Measurements from ENCODE around the gene SPAG9. TPM values are rescaled to one million over a fixed set of nuclear protein-coding genes. Genes with fewer than 3 reads are reported as not detected.

SPAG9 gene
- total RNA-seq, 1 donor from 2014 or later: 116 TPM

DNA sequence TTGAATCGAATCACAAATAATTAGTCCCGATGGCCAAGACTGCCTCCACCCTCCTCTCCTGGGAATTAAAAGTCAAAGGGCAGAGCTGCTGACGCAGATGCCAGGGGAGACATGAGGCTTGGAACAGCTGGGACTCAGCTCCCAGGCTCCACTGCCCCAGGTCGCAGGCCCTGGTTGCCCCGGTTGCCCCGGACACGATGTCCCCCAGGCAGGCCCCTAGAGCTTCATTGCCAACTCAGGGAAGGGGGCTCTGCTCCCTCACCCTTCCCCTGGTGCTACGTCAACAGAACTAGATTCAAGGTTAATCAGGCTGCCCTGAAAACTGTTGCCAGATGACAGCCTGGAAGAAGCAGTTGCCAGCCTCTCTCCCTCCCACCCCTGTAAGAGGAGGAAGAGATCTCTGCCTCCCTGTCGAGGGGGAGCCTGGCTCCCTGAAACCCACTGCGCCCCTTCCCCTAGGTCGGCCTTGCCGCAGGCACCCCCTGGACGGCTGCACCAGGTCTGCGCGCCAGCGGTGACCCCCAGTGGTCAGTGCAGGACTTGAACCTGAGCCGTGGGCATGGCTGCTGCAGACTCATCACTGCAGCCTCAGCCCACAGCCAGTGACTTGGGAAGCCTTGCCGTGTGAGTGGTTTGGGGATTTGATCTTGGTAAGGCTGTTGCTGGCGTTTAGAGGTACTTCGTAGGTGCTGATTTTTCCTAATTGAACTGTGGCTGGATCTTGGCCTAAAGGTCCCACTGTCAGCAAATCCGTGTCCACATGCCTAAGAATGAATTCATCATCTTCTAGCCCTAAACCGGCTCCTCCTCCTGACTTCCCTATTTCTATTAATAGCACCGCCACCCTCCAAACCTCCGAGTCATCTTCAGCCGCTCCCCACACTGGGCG lies 170.4 kb downstream of the SPAG9 start:
- peak; percentile 82 for ATAC-seq
- peak; percentile 87 for DNase-seq
- TF ChIP-seq, protein P1, sequence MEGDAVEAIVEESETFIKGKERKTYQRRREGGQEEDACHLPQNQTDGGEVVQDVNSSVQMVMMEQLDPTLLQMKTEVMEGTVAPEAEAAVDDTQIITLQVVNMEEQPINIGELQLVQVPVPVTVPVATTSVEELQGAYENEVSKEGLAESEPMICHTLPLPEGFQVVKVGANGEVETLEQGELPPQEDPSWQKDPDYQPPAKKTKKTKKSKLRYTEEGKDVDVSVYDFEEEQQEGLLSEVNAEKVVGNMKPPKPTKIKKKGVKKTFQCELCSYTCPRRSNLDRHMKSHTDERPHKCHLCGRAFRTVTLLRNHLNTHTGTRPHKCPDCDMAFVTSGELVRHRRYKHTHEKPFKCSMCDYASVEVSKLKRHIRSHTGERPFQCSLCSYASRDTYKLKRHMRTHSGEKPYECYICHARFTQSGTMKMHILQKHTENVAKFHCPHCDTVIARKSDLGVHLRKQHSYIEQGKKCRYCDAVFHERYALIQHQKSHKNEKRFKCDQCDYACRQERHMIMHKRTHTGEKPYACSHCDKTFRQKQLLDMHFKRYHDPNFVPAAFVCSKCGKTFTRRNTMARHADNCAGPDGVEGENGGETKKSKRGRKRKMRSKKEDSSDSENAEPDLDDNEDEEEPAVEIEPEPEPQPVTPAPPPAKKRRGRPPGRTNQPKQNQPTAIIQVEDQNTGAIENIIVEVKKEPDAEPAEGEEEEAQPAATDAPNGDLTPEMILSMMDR (IDR thresholded peaks at IDR 0.05): peak; percentile 75
- peaks cover 43% of the 10 kb centered on the region for H3K4me1 ChIP-seq
- H3K9me3 ChIP-seq: no peaks in the 10 kb centered on the region
- no peaks in the 10 kb centered on the region for H3K36me3 ChIP-seq
- intact Hi-C loops (cut with DNase I): loop anchor here (5.0 kb wide), 1 partner anchor 98 kb away; no protein-coding TSS in a partner anchor
- peak overlapping the region; percentile 8 for H3K4me3 ChIP-seq
- peak overlapping the region; percentile 83 for H3K27ac ChIP-seq
- no peaks in the 10 kb centered on the region for H3K27me3 ChIP-seq

DNA sequence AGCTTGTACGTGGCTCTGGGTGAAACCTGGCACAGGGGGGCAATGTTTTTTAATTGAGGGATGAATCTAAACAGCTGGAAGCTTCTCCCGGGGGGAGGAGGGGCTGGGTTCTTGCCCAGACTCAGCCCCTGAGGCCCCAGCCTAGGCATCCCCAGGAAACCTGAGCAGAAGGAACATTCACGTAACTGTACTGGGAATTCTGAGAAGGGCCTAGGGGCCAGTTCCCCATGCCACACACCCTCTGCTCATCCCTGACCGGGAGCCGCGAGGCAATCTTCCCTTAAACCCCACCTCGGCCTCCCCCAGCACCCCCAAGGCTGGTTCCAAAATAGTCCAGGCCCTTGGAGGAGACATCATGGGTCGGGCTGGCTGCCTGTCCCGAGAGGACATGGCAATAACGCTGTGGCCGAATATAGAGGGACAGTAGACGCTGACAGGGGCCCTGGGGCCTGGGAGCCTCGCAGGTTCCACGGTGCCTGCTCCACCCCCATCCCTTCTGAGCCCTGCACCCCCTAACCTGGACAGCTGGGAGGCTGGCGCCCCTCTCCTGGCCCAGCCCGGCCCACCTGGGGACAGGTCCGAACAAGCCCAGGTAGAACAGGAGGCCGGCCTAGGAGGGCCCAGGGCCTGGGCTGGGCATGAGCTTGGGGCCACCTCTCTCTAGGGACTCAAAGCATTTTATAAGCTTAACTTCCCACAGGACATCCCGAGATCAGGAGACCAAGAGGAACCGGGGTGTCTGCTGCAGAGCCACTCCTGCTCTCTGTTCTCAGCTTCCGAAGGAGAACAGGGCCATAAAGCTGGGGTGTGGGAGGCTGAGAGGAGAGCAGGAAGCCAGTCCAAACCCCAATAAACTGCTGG lies 171.3 kb downstream of the SPAG9 start:
- TF ChIP-seq, protein P1 (IDR thresholded peaks at IDR 0.05): no peak
- no peaks in the 10 kb centered on the region for H3K36me3 ChIP-seq
- peak overlapping the region; percentile 83 for H3K27ac ChIP-seq
- H3K4me1 ChIP-seq: peaks cover 42% of the 10 kb centered on the region
- DNase-seq (no peak), ATAC-seq (peak; percentile 1)
- no peaks in the 10 kb centered on the region for H3K9me3 ChIP-seq
- intact Hi-C loops (cut with DNase I): loop anchor here (5.0 kb wide), 1 partner anchor 97 kb away; no protein-coding TSS in a partner anchor
- no peak overlapping the region for H3K4me3 ChIP-seq
- no peaks in the 10 kb centered on the region for H3K27me3 ChIP-seq

DNA sequence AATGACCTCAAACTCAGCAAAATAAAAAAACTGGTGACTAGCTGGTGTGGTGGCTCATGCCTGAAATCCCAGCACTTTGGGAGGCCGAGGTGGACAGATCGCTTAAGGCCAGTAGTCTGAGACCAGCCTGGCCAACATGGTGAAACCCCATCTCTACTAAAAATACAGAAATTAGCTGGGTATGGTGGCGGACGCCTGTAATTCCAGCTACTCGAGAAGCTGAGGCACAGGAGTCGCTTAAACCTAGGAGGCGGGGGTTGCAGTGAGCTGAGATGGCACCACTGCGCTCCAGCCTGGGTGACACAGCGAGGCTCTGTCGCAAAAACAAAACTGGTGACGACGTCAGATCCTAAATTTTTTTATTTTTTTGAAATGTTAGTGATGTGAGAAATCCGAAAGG lies 172.0 kb downstream of the SPAG9 start:
- Histone ChIP-seq H3K4me3 (no peak overlapping the region), H3K27me3 (no peaks in the 10 kb centered on the region), H3K27ac (peak overlapping the region; percentile 24), H3K4me1 (peaks cover 41% of the 10 kb centered on the region), H3K36me3 (no peaks in the 10 kb centered on the region), H3K9me3 (no peaks in the 10 kb centered on the region)
- no peak for DNase-seq
- TF ChIP-seq, protein P1 (IDR thresholded peaks at IDR 0.05): no peak
- ATAC-seq: no peak
- intact Hi-C loops (cut with DNase I): loop anchor here (5.0 kb wide), 1 partner anchor 96 kb away; no protein-coding TSS in a partner anchor

DNA sequence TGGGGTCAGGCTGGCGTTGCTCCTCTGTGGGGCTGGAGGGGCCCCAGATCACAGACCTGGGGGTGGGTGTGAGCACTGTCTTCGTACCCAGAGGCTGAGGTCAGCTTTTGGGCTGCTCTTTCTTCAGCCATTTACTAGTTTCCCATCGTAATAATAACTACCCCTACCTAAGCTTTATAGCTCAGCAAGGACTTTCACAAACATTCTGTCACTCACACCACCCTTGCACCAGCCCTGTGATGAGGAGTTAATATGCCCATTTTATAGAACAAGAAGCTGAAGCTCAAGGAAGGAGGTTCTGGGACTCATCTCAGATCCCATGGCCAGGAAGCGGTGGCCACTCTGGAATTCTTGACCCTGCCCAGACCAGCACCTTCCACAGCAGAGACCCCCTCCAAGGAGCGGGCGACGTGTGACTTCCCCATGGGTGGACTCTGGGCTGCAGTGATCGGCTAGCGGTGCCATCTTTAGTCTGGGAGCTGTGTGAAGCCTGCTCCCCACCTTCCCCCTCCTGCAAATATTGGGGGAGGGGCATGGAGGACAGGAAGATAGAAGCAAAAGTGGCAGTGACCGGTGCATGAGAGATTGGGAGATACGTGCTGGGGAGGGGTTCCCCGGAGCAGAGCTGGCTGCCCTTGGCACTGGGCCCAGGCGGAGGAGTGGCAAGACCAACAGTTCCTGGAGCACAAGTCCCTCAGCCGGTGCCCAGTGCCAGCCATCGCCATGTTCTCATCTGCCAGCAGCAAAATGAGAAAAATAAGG lies 172.7 kb downstream of the SPAG9 start:
- intact Hi-C loops (cut with DNase I): loop anchor here (5.0 kb wide), 1 partner anchor 96 kb away; no protein-coding TSS in a partner anchor
- DNase-seq (peak; percentile 93), ATAC-seq (peak; percentile 4)
- H3K9me3 ChIP-seq: no peaks in the 10 kb centered on the region
- peak overlapping the region; percentile 24 for H3K27ac ChIP-seq
- H3K4me1 ChIP-seq: peaks cover 41% of the 10 kb centered on the region
- no peaks in the 10 kb centered on the region for H3K27me3 ChIP-seq
- H3K4me3 ChIP-seq: no peak overlapping the region
- TF ChIP-seq, protein P1 (IDR thresholded peaks at IDR 0.05): no peak
- H3K36me3 ChIP-seq: no peaks in the 10 kb centered on the region

Data from upper lobe of right lung (tissue), 1 donor.